Stimulated activated naive B cell treated with anti-CD40 and anti-IgM and Interleukin-4, amounts not matched to agents 10 μg/mL and 1 μg/mL and 100 μg/mL, for 72 hours (primary cell): ENCODE results near the gene JPT1.
"Not testable (repeated sequence)": the region's sequence is repeated elsewhere in the genome, so short reads cannot be mapped to it uniquely, and the experiment has no call there.

Experiments
- ATAC-seq, 2 donors: fragments of 150-1000 bp; cut with Tn5 transposase; replicated peaks; 2 replicates each; pipeline ENCODE4 v1.10.0; 2021; ENCODE audit warnings: moderate library complexity in 1 of 2
- DNase-seq: peaks from one replicate; pipeline ENCODE4 v3.0.0; 2021
- H3K27ac Mint-ChIP-seq: one replicate; pipeline ENCODE4 v1.8.0; 2022; ENCODE audit warnings: mild to moderate bottlenecking, mixed read lengths
- H3K27me3 Mint-ChIP-seq, 2 donors: one replicate each; pipeline ENCODE4 v1.8.0; 2022; ENCODE audit warnings: mixed read lengths in 2 of 2
- H3K36me3 Mint-ChIP-seq, 2 donors: one replicate each; pipeline ENCODE4 v1.8.0; 2022; ENCODE audit warnings: mixed read lengths in 2 of 2, mild to moderate bottlenecking in 1 of 2
- H3K4me1 Mint-ChIP-seq, 2 donors: one replicate each; pipeline ENCODE4 v1.8.0; 2022; ENCODE audit warnings: mixed read lengths in 2 of 2, mild to moderate bottlenecking in 1 of 2
- H3K4me3 Mint-ChIP-seq, 2 donors: one replicate each; pipeline ENCODE4 v1.8.0; 2022; ENCODE audit warnings: mild to moderate bottlenecking in 2 of 2, mixed read lengths in 2 of 2, moderate library complexity in 1 of 2
- H3K9me3 Mint-ChIP-seq, 2 donors: one replicate each; pipeline ENCODE4 v1.8.0; 2022; ENCODE audit warnings: mixed read lengths in 2 of 2, mild to moderate bottlenecking in 1 of 2

JPT1 gene

DNA sequence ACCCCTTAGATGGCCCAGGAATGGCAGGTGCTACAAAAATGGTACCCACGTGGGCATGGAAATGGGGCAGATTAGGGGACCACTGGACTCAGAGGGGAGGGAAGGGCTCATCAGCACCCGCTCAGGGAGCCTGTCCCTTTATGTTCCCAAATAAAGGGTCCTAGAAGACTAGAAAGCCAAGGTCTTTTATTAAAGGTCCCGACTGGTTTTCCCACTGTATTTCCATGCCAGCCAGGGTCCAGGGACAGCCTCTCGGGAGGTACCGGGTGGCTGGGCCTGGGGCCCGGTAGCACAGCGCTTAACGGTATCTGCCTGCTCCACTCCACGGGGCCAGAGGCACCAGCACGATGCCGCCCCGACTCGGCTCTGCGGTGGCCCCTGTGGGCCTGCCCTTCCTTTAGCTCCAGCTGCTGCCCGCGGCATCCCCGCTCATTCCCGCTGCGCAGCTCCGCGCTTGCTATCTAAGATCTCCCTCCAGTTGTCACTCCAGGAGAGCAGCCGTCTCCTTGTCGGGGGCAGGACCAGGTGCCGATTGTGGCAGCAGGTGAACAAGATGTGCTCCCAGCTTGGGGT is 24.2 kb downstream of the JPT1 start:
- ATAC-seq (no peak), DNase-seq (no peak)
- no peaks in the 10 kb centered on the region for H3K9me3 Mint-ChIP-seq
- peak overlapping the region; percentile 89 to 92 for H3K4me3 Mint-ChIP-seq
- H3K36me3 Mint-ChIP-seq: peaks cover 19 to 26% of the 10 kb centered on the region in 2 donors
- H3K4me1 Mint-ChIP-seq: peaks cover 24 to 44% of the 10 kb centered on the region in 2 donors
- H3K27me3 Mint-ChIP-seq: no peaks in the 10 kb centered on the region
- H3K27ac Mint-ChIP-seq: peak overlapping the region; percentile 95

DNA sequence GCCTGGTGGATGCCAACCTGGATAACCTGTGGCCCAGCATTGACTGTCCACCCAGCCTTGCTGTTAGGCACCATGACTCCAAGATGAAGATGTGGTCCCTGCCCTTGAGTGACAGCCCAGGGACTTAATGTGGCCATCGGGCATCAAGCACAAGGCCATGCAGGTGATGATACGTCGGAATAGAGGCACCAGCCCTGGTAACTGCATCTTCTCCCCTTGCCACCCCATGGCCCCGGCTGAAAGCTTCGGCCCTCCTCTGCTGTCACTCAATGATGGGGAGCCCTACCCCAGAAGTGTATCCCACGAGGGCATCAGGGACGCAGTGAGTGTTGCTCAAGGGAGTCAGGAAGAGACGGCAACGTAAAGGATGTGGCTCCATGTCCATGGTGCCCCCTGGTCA is 24.7 kb downstream of the JPT1 start:
- no peaks in the 10 kb centered on the region for H3K9me3 Mint-ChIP-seq
- peaks cover 29 to 49% of the 10 kb centered on the region in 2 donors for H3K4me1 Mint-ChIP-seq
- H3K36me3 Mint-ChIP-seq: peaks cover 22 to 30% of the 10 kb centered on the region in 2 donors
- no peak for ATAC-seq
- no peak overlapping the region for H3K27ac Mint-ChIP-seq
- H3K4me3 Mint-ChIP-seq: peak overlapping the region in 1 of 2 donors; percentile 36
- no peak for DNase-seq
- H3K27me3 Mint-ChIP-seq: no peaks in the 10 kb centered on the region

DNA sequence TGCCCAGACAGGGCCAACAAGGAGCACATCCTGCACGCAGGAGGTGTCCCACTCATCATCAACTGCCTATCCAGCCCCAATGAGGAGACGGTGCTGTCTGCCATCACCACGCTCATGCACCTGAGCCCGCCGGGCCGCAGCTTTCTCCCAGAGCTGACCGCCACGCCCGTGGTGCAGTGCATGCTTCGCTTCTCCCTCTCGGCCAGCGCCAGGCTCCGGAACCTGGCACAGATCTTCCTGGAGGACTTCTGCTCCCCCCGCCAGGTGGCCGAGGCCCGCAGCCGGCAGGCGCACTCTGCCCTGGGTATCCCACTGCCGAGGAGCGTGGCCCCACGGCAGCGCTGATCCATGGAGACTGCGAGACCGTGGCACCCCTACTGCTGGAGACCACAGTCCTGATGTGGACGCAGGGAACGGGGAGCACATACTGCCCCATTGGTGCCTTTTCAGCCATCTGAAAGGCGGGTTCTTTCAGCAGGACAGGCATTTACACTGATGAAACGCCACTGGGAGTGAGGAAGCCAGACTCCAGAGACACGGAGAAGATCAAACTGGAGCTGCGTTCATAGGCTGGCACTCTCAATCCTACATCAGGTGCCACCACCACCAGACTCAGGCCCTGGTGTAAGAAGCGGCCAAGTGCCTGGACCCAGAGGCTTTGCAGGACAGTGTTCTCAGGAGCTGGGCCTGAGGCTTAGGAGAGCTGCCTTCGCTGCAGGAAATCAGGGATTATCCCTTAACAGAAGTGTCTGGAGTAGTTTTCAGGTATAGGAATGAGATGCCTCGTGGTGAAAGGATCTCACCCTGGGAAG is 25.4 kb downstream of the JPT1 start:
- Mint-ChIP-seq H3K4me1 (peaks cover 36 to 56% of the 10 kb centered on the region in 2 donors), H3K27ac (peak overlapping the region; percentile 32), H3K9me3 (no peaks in the 10 kb centered on the region), H3K4me3 (no peak overlapping the region), H3K36me3 (peaks cover 22 to 36% of the 10 kb centered on the region in 2 donors), H3K27me3 (no peaks in the 10 kb centered on the region)
- DNase-seq: no peak
- ATAC-seq: no peak

DNA sequence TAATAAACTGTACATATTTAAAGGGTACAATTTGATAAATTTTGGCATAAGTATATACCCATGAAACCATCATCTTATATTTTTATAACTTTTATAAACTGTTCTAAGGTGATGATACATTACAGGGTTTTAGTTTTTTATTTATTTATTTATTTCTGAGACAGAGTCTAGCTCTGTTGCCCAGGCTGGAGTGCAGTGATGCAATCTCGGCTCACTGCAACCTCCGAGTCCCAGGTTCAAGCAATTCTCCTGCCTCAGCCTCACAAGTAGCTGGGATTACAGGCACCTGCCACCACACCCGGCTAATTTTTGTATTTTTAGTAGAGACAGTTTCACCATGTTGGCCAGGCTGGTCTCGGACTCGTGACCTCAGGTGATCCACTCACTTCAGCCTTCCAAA is 26.4 kb downstream of the JPT1 start:
- not testable (repeated sequence) for H3K27ac Mint-ChIP-seq, H3K9me3 Mint-ChIP-seq, H3K27me3 Mint-ChIP-seq, H3K4me3 Mint-ChIP-seq, DNase-seq, ATAC-seq
- H3K36me3 Mint-ChIP-seq: peaks cover 22 to 36% of the 10 kb centered on the region in 2 donors
- H3K4me1 Mint-ChIP-seq: peaks cover 37 to 60% of the 10 kb centered on the region in 2 donors

DNA sequence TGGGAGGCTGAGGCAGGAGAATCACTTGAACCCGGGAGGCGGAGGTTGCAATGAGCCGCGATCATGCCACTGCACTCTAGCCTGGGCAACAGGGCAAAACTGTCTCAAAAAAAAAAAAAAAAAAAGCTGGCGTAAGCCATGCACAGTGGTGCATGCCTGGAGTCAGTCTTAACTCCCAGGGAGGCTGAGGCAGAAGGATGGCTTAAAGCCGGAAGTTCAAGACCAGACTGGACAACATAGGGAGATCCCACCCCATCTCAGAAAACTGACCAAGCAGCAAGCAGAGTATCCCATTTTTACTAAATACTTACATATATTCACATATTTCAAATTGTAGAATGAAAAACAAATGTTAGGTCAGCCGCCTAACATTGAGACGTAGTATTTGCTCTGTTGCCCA is 27.4 kb downstream of the JPT1 start:
- H3K9me3 Mint-ChIP-seq: no peaks in the 10 kb centered on the region
- ATAC-seq: no peak

DNA sequence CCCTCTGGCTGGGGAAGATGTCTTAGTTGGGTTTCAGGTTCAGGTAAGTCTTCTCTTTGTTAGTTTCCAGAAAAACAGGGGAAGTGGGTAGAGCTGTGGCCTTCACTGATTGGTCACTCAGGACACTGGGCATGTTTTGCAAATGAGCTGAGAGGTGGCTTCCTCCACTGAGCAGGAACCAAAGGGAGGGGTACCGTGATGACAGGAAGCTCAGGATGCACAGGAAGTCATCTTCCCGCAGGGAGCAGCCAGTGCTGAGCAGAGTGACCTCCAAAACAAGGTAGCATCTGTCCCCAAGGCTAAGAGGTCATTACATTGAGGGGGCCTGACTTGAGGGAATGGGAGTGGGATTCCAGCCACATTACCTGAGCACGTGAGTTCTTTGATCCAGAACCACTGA is 28.3 kb downstream of the JPT1 start:
- peak overlapping the region; percentile 51 for H3K27ac Mint-ChIP-seq
- no peak for DNase-seq
- H3K9me3 Mint-ChIP-seq: no peaks in the 10 kb centered on the region
- no peak overlapping the region for H3K4me3 Mint-ChIP-seq
- no peaks in the 10 kb centered on the region for H3K27me3 Mint-ChIP-seq
- peaks cover 23 to 41% of the 10 kb centered on the region in 2 donors for H3K36me3 Mint-ChIP-seq
- H3K4me1 Mint-ChIP-seq: peaks cover 34 to 60% of the 10 kb centered on the region in 2 donors
- ATAC-seq: peak; percentile 24 to 42

More for the DNA sequence above, 27.4 kb downstream of the JPT1 start:
- peaks cover 22 to 36% of the 10 kb centered on the region in 2 donors for H3K36me3 Mint-ChIP-seq
- DNase-seq: no peak
- H3K27me3 Mint-ChIP-seq: no peaks in the 10 kb centered on the region
- no peak overlapping the region for H3K4me3 Mint-ChIP-seq
- peaks cover 34 to 60% of the 10 kb centered on the region in 2 donors for H3K4me1 Mint-ChIP-seq
- H3K27ac Mint-ChIP-seq: no peak overlapping the region

DNA sequence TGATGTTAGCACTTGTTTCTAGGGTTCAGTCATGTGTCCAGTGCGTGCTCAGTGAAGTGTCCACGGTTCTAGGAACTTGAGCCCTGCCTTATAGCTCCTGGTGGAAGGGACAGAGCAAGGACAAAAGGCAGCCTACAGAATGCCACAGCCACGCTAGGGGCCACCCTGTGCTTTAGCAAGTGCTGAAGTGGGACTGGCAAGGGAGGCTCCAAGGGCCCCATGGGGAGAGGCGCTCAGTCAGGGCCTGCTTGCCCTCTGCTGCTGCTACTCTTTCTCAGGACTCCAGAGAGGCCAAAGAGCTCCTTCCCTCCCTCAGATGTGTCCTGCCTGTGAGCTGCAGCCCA is 29.5 kb downstream of the JPT1 start:
- Mint-ChIP-seq H3K27ac (no peak overlapping the region), H3K36me3 (peaks cover 23 to 46% of the 10 kb centered on the region in 2 donors), H3K27me3 (no peaks in the 10 kb centered on the region), H3K4me1 (peaks cover 33 to 50% of the 10 kb centered on the region in 2 donors), H3K9me3 (no peaks in the 10 kb centered on the region), H3K4me3 (no peak overlapping the region)
- no peak for DNase-seq
- no peak for ATAC-seq

GRCh38 chr17:75124041-75124818 is 30.1 kb downstream of the JPT1 start:
- H3K36me3 Mint-ChIP-seq: peaks cover 20 to 40% of the 10 kb centered on the region in 2 donors
- no peaks in the 10 kb centered on the region for H3K27me3 Mint-ChIP-seq
- H3K4me1 Mint-ChIP-seq: peaks cover 28 to 44% of the 10 kb centered on the region in 2 donors
- no peak for DNase-seq
- H3K9me3 Mint-ChIP-seq: no peaks in the 10 kb centered on the region
- no peak overlapping the region for H3K4me3 Mint-ChIP-seq
- peak; percentile 63 to 75 for ATAC-seq
- peak overlapping the region; percentile 67 for H3K27ac Mint-ChIP-seq

DNA sequence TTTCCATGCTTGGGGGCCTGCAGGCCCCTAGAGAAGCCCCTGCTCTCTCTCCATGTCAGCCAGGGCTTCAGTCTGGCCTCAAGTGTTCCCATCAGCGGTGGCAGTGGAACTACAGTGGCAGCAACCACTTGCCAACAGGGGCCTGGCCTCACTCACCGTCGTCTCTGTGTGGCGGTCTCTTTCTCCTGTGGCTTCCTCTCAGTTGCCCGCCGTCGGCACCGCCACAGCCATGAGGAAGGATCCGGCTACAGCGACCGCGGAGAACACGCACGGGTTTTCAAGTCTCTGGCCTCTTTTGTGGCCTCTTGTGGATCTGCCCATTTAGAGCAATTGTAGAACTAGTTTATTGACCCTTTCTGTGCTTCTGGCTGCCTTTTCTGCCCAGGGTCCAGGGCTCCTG is 36.0 kb downstream of the JPT1 start:
- no peak overlapping the region for H3K27ac Mint-ChIP-seq

DNA sequence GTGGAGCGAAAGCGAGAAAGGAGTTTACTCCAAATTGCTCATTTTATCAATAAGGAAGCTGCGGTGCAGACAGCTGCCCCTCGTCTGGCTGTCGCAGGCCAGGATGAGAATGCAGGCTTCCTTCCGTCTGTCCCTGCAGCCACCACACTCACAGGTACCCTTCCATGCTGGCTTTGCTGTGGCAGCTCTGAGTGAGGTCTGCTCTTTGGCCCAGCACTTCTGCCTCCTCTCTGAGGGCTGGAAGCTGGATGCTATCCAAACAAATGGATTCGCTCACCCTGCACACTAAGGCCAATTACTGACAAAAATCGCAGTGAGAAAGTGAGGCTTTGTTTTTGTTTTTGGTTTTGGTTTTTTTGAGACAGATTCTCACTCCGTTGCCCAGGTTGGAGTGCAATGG is 37.6 kb downstream of the JPT1 start:
- no peak for ATAC-seq
- peaks cover 40 to 67% of the 10 kb centered on the region in 2 donors for H3K36me3 Mint-ChIP-seq

More for the DNA sequence above, 36.0 kb downstream of the JPT1 start:
- H3K4me1 Mint-ChIP-seq: peaks cover 47 to 58% of the 10 kb centered on the region in 2 donors
- no peak overlapping the region for H3K4me3 Mint-ChIP-seq
- no peak for DNase-seq
- peaks cover 2 to 11% of the 10 kb centered on the region in 2 donors for H3K9me3 Mint-ChIP-seq
- H3K36me3 Mint-ChIP-seq: peaks cover 37 to 62% of the 10 kb centered on the region in 2 donors
- ATAC-seq: no peak
- no peaks in the 10 kb centered on the region for H3K27me3 Mint-ChIP-seq

DNA sequence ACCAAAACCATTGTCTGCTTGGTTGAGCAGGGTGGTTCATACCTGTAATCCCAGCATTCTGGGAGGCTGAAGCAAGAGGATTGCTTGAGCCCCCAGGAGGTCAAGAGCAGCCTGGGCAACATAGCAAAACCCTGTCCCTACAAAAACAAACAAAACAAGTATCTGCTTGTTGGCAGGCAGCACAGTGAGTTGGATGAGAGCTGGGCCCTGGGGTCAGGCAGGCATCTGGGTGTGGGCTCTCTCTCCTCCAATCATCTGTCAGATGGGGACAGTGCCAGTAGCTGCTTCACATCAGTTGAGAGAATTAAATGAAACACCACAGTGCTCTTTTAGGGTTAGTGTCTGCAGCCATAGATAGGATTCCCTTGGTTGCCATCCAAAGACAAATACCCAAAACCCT is 38.8 kb downstream of the JPT1 start:
- H3K4me3 Mint-ChIP-seq: no peak overlapping the region
- no peak overlapping the region for H3K27ac Mint-ChIP-seq
- DNase-seq (no peak), ATAC-seq (no peak)
- H3K9me3 Mint-ChIP-seq: peaks cover 2 to 11% of the 10 kb centered on the region in 2 donors
- peaks cover 49 to 68% of the 10 kb centered on the region in 2 donors for H3K4me1 Mint-ChIP-seq
- H3K36me3 Mint-ChIP-seq: peaks cover 39 to 62% of the 10 kb centered on the region in 2 donors
- no peaks in the 10 kb centered on the region for H3K27me3 Mint-ChIP-seq

More for the DNA sequence above, 37.6 kb downstream of the JPT1 start:
- H3K27me3 Mint-ChIP-seq: no peaks in the 10 kb centered on the region
- peaks cover 2 to 11% of the 10 kb centered on the region in 2 donors for H3K9me3 Mint-ChIP-seq
- no peak overlapping the region for H3K27ac Mint-ChIP-seq
- no peak for DNase-seq
- H3K4me3 Mint-ChIP-seq: no peak overlapping the region
- H3K4me1 Mint-ChIP-seq: peaks cover 50 to 62% of the 10 kb centered on the region in 2 donors

DNA sequence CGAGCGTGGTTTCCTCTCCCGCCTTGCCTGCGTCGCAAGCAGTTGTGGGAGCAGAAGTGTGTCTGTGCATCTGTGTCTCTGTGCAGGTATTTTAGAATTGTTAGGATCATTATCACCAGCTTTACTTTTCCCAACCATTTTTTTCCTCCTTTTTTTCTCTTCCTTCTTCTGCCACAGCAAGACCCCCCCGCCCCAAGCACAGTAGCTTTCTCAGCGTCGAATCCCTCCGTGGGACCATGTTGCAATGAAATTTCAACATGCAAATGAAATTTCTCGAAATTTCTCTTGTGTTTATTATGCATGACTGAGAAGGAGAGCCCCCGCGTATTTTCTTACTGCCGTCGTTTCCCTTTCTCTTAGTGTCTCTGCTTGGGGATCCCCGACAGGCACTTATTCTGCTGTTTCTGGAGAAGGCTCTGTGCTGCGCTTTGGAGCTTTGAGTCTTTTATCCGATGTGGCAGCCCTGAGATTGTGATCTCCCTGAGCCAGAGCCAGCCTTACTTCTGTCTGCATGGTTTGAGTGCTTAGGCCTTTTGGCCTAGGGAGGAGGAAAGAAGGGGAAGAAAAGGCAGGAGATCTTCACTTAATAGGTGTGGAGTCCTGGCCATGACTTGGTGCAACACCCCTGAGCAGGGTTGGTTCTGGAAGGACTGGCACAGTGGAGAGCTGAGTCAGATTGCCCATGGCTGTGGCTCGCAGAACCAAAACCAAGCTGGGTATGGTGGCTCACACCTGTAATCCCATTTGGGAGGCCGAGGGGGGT is 39.6 kb downstream of the JPT1 start:
- H3K36me3 Mint-ChIP-seq: peaks cover 35 to 55% of the 10 kb centered on the region in 2 donors
- peak overlapping the region; percentile 95 for H3K27ac Mint-ChIP-seq
- ATAC-seq: peak; percentile 70 to 71
- H3K4me1 Mint-ChIP-seq: peaks cover 49 to 73% of the 10 kb centered on the region in 2 donors
- DNase-seq: peak; percentile 41
- H3K27me3 Mint-ChIP-seq: no peaks in the 10 kb centered on the region
- peak overlapping the region; percentile 81 to 83 for H3K4me3 Mint-ChIP-seq
- peaks cover 2 to 11% of the 10 kb centered on the region in 2 donors for H3K9me3 Mint-ChIP-seq

- Mint-ChIP-seq H3K4me1 (peaks cover 49 to 75% of the 10 kb centered on the region in 2 donors), H3K4me3 (peak overlapping the region; percentile 81 to 83), H3K27ac (peak overlapping the region; percentile 95), H3K27me3 (no peaks in the 10 kb centered on the region), H3K9me3 (peaks cover 2 to 11% of the 10 kb centered on the region in 2 donors), H3K36me3 (peaks cover 33 to 52% of the 10 kb centered on the region in 2 donors)
- ATAC-seq (peak; percentile 62 to 72), DNase-seq (peak; percentile 81)
These were observed 40.3 kb downstream of the JPT1 start for GRCh38 chr17:75113798-75114551.
